ENCODE measurements around the gene SRGAP1. TPM values are rescaled to one million over a fixed set of nuclear protein-coding genes. Genes with fewer than 3 reads are reported as not detected.

SRGAP1 gene
- total and polyA plus RNA-seq, 9 donors: 2.8 to 17.9 (median 8.6) TPM

- Histone ChIP-seq H3K36me3 (no peaks in the 10 kb centered on the region), H3K4me1 (ENCODE audit: insufficient read depth) (peaks cover 6% of the 10 kb centered on the region), H3K9me3 (no peaks in the 10 kb centered on the region), H3K27me3 (no peaks in the 10 kb centered on the region), H3K4me3 (no peak overlapping the region), H3K27ac (no peak overlapping the region)
- 95 to 100% (median 98%) methylated on average over 1 of the region's 1 CpG for WGBS, 3 donors
- intact Hi-C loops (cut with DNase I): no loop called here
- DNase-seq: no peak
- TF ChIP-seq EP300 (IDR thresholded peaks at IDR 0.05): no peak
- TF ChIP-seq CTCF (IDR thresholded peaks at IDR 0.05): no peak
- TF ChIP-seq POLR2A (IDR thresholded peaks at IDR 0.05): no peak
Measured at GRCh38 chr12:63964301-63964700, 119.8 kb downstream of the SRGAP1 start.

GRCh38 chr12:63965936-63966605 is 121.6 kb downstream of the SRGAP1 start:
- TF ChIP-seq CTCF (IDR thresholded peaks at IDR 0.05) (no peak), POLR2A (IDR thresholded peaks at IDR 0.05) (no peak), EP300 (IDR thresholded peaks at IDR 0.05) (no peak)
- no peaks in the 10 kb centered on the region for H3K27me3 ChIP-seq
- no peaks in the 10 kb centered on the region for H3K36me3 ChIP-seq
- H3K9me3 ChIP-seq: no peaks in the 10 kb centered on the region
- H3K4me1 ChIP-seq (ENCODE audit: insufficient read depth): peaks cover 9% of the 10 kb centered on the region
- intact Hi-C loops (cut with DNase I): no loop called here
- no peak for DNase-seq
- no peak overlapping the region for H3K4me3 ChIP-seq
- no peak overlapping the region for H3K27ac ChIP-seq
- 45 to 57% (median 49%) methylated on average over 3 of the region's 3 CpGs for WGBS, 3 donors

- no peaks in the 10 kb centered on the region for H3K9me3 ChIP-seq
Measured at GRCh38 chr12:63966606-63966975, 122.1 kb downstream of the SRGAP1 start.

GRCh38 chr12:63967358-63968145 is 123.1 kb downstream of the SRGAP1 start:
- WGBS, 3 donors: 67 to 79% (median 73%) methylated on average over 5 of the region's 5 CpGs
- Histone ChIP-seq H3K9me3 (no peaks in the 10 kb centered on the region), H3K27me3 (no peaks in the 10 kb centered on the region), H3K4me1 (ENCODE audit: insufficient read depth) (peaks cover 6% of the 10 kb centered on the region), H3K4me3 (no peak overlapping the region), H3K27ac (no peak overlapping the region), H3K36me3 (no peaks in the 10 kb centered on the region)
- intact Hi-C loops (cut with DNase I): no loop called here
- no peak for DNase-seq
- TF ChIP-seq POLR2A (IDR thresholded peaks at IDR 0.05) (no peak), CTCF (IDR thresholded peaks at IDR 0.05) (no peak), EP300 (IDR thresholded peaks at IDR 0.05) (no peak)

More at GRCh38 chr12:63966606-63966975, 122.1 kb downstream of the SRGAP1 start:
- no peaks in the 10 kb centered on the region for H3K36me3 ChIP-seq
- WGBS, 3 donors: 93 to 98% (median 95%) methylated on average over 2 of the region's 2 CpGs
- H3K27ac ChIP-seq: no peak overlapping the region
- no peak overlapping the region for H3K4me3 ChIP-seq
- no peak for DNase-seq
- TF ChIP-seq EP300 (IDR thresholded peaks at IDR 0.05) (no peak), CTCF (IDR thresholded peaks at IDR 0.05) (no peak), POLR2A (IDR thresholded peaks at IDR 0.05) (no peak)
- peaks cover 9% of the 10 kb centered on the region for H3K4me1 ChIP-seq (ENCODE audit: insufficient read depth)
- intact Hi-C loops (cut with DNase I): no loop called here
- no peaks in the 10 kb centered on the region for H3K27me3 ChIP-seq
